GM23248 (cell line): Measurements from ENCODE around the gene ELOVL5.

Experiments
- EZH2 ChIP-seq: fragments of 200-600 bp; sonication (generic); IDR thresholded peaks from 2 replicates; pipeline ENCODE4 v1.6.1; 2018; ENCODE audit warnings: antibody characterized with exemption, mild to moderate bottlenecking; ENCODE audit not compliant: insufficient read depth, poor library complexity, severe bottlenecking
- EZH2phosphoT487 ChIP-seq: fragments of 200-600 bp; sonication (generic); IDR thresholded peaks from 2 replicates; pipeline ENCODE4 v1.6.1; 2018; ENCODE audit warnings: antibody characterized with exemption, moderate library complexity, mild to moderate bottlenecking, low read depth; ENCODE audit not compliant: insufficient read depth

- TF ChIP-seq EZH2phosphoT487: no peak
- TF ChIP-seq EZH2: no peak
Measured at GRCh38 chr6:53220605-53221004, 128.1 kb downstream of the ELOVL5 start.
